ENCODE measurements around the gene APOL1. TPM values are rescaled to one million over a fixed set of nuclear protein-coding genes. Genes with fewer than 3 reads are reported as not detected.

APOL1 gene
- total and polyA plus RNA-seq, 10 of the 15 experiments (the other 5 are each of a cell fraction or from before 2014, with no cell fraction given): 9.0 to 42.0 (median 17.6) TPM

GRCh38 chr22:36301384-36301828 is 48.5 kb downstream of the APOL1 start (continued):
- TF ChIP-seq ZZZ3 (IDR thresholded peaks at IDR 0.05; ENCODE audit: control insufficient read depth, insufficient read length, low read depth): no peak
- 0 out of 2 replicates have a peak, but pooled peaks have one; percentile 88 for TF ChIP-seq WRNIP1 (IDR thresholded peaks at IDR 0.05; ENCODE audit: borderline replicate concordance, low read depth, low read length)
- TF ChIP-seq RB1 (IDR thresholded peaks at IDR 0.05; ENCODE audit: borderline replicate concordance): no peak; the same call in 1 of the 2 replicates
- TF ChIP-seq POLR2AphosphoS5 (IDR thresholded peaks at IDR 0.05; ENCODE audit: low read length): no peak
- TF ChIP-seq, protein P1, sequence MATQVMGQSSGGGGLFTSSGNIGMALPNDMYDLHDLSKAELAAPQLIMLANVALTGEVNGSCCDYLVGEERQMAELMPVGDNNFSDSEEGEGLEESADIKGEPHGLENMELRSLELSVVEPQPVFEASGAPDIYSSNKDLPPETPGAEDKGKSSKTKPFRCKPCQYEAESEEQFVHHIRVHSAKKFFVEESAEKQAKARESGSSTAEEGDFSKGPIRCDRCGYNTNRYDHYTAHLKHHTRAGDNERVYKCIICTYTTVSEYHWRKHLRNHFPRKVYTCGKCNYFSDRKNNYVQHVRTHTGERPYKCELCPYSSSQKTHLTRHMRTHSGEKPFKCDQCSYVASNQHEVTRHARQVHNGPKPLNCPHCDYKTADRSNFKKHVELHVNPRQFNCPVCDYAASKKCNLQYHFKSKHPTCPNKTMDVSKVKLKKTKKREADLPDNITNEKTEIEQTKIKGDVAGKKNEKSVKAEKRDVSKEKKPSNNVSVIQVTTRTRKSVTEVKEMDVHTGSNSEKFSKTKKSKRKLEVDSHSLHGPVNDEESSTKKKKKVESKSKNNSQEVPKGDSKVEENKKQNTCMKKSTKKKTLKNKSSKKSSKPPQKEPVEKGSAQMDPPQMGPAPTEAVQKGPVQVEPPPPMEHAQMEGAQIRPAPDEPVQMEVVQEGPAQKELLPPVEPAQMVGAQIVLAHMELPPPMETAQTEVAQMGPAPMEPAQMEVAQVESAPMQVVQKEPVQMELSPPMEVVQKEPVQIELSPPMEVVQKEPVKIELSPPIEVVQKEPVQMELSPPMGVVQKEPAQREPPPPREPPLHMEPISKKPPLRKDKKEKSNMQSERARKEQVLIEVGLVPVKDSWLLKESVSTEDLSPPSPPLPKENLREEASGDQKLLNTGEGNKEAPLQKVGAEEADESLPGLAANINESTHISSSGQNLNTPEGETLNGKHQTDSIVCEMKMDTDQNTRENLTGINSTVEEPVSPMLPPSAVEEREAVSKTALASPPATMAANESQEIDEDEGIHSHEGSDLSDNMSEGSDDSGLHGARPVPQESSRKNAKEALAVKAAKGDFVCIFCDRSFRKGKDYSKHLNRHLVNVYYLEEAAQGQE (IDR thresholded peaks at IDR 0.05; ENCODE audit: low read depth, low read length): no peak
- no peak for TF ChIP-seq ELK1 (IDR thresholded peaks at IDR 0.05; ENCODE audit: low read depth, low read length)

- Histone ChIP-seq H4K20me1 (ENCODE audit: control insufficient read depth, insufficient read depth) (no peaks in the 10 kb centered on the region), H2AFZ (ENCODE audit: control insufficient read depth, low read depth, low read length) (no peak overlapping the region), H3K27me3 (replicated peaks in 1 of 2; ENCODE audit: control insufficient read depth in 2 of 2, insufficient read depth in 2 of 2, low read length in 1 of 2) (no peaks in the 10 kb centered on the region), H3K4me2 (ENCODE audit: control insufficient read depth, insufficient read depth) (no peak overlapping the region), H3K9me3 (replicated peaks; ENCODE audit: control insufficient read depth, insufficient read depth, low read length) (no peaks in the 10 kb centered on the region), H3K36me3 (ENCODE audit: control insufficient read depth in 2 of 2, insufficient read depth in 2 of 2, low read length in 1 of 2) (peaks cover 44 to 80% of the 10 kb centered on the region in 2 experiments), H3K9ac (ENCODE audit: control insufficient read depth, insufficient read depth, low read length) (no peak overlapping the region), H3K27ac (ENCODE audit: control insufficient read depth, insufficient read depth) (no peak overlapping the region), H3K4me3 (no peak overlapping the region), H3K4me1 (ENCODE audit: control insufficient read depth, insufficient read depth, low read length) (no peaks in the 10 kb centered on the region), H3K79me2 (ENCODE audit: control insufficient read depth, insufficient read depth, low read length) (no peaks in the 10 kb centered on the region)
- 72% methylated on average over 8 of the region's 8 CpGs for WGBS (ENCODE audit: insufficient coverage, insufficient replicate concordance, low lambda C conversion rate, missing lambda C conversion rate)
- POLR2A ChIA-PET: no interaction called here
- DNase-seq (ENCODE audit: low read depth, low spot score) (no peak), FAIRE-seq (no peak), ATAC-seq (no peak)
- in situ Hi-C loops (cut with MboI): no loop called here
- TF ChIP-seq TBL1XR1 (IDR thresholded peaks at IDR 0.05; ENCODE audit: low read depth, low read length) (no peak), SUPT20H (IDR thresholded peaks at IDR 0.05; ENCODE audit: borderline replicate concordance, control insufficient read depth, low read depth, low read length) (no peak)
- CTCF ChIA-PET: interaction anchor here (0.8 to 5.4 kb wide), 23 partner anchors 9 to 191 kb away, joined by 3 to 125 read pairs (median 5); partner anchors contain the start of genes APOL2 and TXN2
- RAD21 ChIA-PET (ENCODE audit: unreplicated experiment): interaction anchor here (1.0 to 9.7 kb wide), 7 partner anchors 9 to 185 kb away, joined by 3 to 107 read pairs (median 4); no protein-coding TSS in a partner anchor
- no TSS peak for BruUV-seq (replicated peaks)
- intact Hi-C loops (cut with micrococcal nuclease; ENCODE audit: unreplicated experiment): loop anchor here (1.0 kb wide), 1 partner anchor 168 kb away; no protein-coding TSS in a partner anchor
- SMC1A ChIA-PET (ENCODE audit: uncharacterized antibody, unreplicated experiment): interaction anchor here (0.7 to 5.9 kb wide), 13 partner anchors 12 to 191 kb away, joined by 3 to 70 read pairs (median 3); no protein-coding TSS in a partner anchor
Observed at GRCh38 chr22:36301851-36302250, 48.9 kb downstream of the APOL1 start.
